Upper lobe of left lung (tissue), 4 donors: Measurements from ENCODE around the gene ZNF562.

Experiments
- EP300 ChIP-seq, 4 donors: sonication (generic); formaldehyde crosslinking; IDR thresholded peaks; one replicate each; pipeline ENCODE4 v1.5.1; 2017; ENCODE audit warnings: antibody characterized with exemption in 4 of 4, control low read depth in 2 of 4
- POLR2A ChIP-seq, 4 donors: fragments of 450-650 bp; IDR thresholded peaks; one replicate each; pipeline ENCODE4 v1.5.1; 2016 to 2017; ENCODE audit warnings: antibody characterized with exemption in 4 of 4, mild to moderate bottlenecking in 2 of 4
- POLR2AphosphoS5 ChIP-seq, 2 donors: sonication (generic); formaldehyde crosslinking; IDR thresholded peaks; one replicate each; pipeline ENCODE4 v1.5.1; 2017; ENCODE audit warnings: antibody characterized with exemption in 2 of 2
- TF ChIP-seq, protein P1 (sequence below), 6 experiments: fragments of 450-650 bp in 4 of 6; fragments of 200-600 bp in 2 of 6; sonication (generic) in 2 of 6; IDR thresholded peaks; one replicate each; pipeline ENCODE4 v1.5.1; 2016 to 2019; ENCODE audit warnings: antibody characterized with exemption in 6 of 6

DNA sequence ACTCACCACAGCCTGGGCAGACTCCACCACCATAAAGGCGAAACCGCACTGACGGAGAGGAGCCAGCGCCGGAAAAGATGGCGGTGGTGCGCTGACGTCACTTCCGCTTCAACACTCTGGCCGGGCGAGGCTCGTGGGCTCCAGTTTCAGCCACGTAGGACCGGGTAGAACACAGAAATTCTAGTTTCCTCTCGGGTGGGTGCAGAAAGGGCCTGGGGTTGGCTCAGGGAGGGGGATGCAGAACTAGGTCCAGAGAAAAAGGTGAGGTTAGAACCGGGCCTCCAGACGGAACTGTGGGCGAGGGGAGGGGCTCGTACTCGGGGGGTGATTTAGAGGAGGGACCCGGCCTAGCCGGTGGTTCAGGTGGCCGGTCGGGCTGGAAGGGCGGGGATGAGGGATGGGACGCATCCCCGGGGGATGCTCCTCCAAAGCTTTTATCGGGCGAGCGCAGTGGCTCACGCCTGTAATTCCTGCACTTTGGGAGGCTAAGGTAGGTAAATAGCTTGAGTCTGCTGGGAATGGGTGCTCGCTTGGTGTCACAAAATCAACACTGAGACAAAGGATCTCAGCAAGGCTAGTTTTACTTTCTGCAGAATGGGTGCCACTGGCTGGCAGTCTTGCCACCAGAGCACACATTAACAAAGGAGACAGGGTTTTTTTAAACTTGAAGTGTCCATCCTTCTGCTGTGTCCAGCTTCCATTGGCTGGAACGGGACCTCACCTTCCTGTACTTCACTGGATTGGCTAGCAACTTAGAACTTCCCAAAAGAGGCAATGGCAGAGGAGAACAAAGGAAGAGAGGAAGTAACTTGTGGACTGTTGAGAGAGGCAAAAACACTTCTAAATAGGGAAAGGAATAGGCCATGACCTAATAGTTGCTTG, 53.5 kb downstream of the ZNF562 start, which contains the start of gene ZNF561:
- peak; percentile 41 to 67 for TF ChIP-seq POLR2AphosphoS5 (IDR thresholded peaks at IDR 0.05)
- TF ChIP-seq, protein P1, sequence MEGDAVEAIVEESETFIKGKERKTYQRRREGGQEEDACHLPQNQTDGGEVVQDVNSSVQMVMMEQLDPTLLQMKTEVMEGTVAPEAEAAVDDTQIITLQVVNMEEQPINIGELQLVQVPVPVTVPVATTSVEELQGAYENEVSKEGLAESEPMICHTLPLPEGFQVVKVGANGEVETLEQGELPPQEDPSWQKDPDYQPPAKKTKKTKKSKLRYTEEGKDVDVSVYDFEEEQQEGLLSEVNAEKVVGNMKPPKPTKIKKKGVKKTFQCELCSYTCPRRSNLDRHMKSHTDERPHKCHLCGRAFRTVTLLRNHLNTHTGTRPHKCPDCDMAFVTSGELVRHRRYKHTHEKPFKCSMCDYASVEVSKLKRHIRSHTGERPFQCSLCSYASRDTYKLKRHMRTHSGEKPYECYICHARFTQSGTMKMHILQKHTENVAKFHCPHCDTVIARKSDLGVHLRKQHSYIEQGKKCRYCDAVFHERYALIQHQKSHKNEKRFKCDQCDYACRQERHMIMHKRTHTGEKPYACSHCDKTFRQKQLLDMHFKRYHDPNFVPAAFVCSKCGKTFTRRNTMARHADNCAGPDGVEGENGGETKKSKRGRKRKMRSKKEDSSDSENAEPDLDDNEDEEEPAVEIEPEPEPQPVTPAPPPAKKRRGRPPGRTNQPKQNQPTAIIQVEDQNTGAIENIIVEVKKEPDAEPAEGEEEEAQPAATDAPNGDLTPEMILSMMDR (IDR thresholded peaks at IDR 0.05) = no peak
- TF ChIP-seq POLR2A (IDR thresholded peaks at IDR 0.05) = peak in 1 of 4 donors; percentile 60
- TF ChIP-seq EP300 (IDR thresholded peaks at IDR 0.05) = no peak
